HepG2 (cell line): Measurements from ENCODE around the gene PYGO2. TPM values are rescaled to one million over a fixed set of nuclear protein-coding genes. Genes with fewer than 3 reads are reported as not detected.

ENCODE experiments used
- ARNT ChIP-seq: fragments of 450-650 bp; IDR thresholded peaks from 2 replicates; pipeline ENCODE4 v1.6.1; 2017
- ATF3 ChIP-seq: sonication (generic); formaldehyde crosslinking; IDR thresholded peaks from 2 replicates; pipeline ENCODE4 v1.4.0; 2020; ENCODE audit warnings: missing genetic modification reagents
- CSRNP2 ChIP-seq: sonication (generic); formaldehyde crosslinking; conservative IDR thresholded peaks from 2 replicates; pipeline ENCODE4 v1.8.0; 2022; ENCODE audit warnings: low read depth, missing genetic modification reagents
- FOXC1 ChIP-seq: sonication (generic); formaldehyde crosslinking; IDR thresholded peaks from 2 replicates; pipeline ENCODE4 v1.8.0; 2022; ENCODE audit warnings: mild to moderate bottlenecking, missing genetic modification reagents, borderline replicate concordance
- FOXJ3 ChIP-seq: sonication (generic); formaldehyde crosslinking; IDR thresholded peaks from 2 replicates; pipeline ENCODE4 v1.4.0; 2020; ENCODE audit warnings: missing genetic modification reagents, mild to moderate bottlenecking, borderline replicate concordance
- ISL2 ChIP-seq: sonication (generic); formaldehyde crosslinking; IDR thresholded peaks from 2 replicates; pipeline ENCODE4 v1.5.0; 2020; ENCODE audit warnings: missing genetic modification reagents
- SIN3A ChIP-seq: IDR thresholded peaks from 2 replicates; pipeline ENCODE4 v1.6.1; 2011; ENCODE audit warnings: low read depth, mild to moderate bottlenecking, control low read depth, low read length, borderline replicate concordance
- SOX5 ChIP-seq: IDR thresholded peaks from 2 replicates; pipeline ENCODE4 v1.6.1; 2016; ENCODE audit warnings: borderline replicate concordance
- STAT5B ChIP-seq: sonication (generic); formaldehyde crosslinking; IDR thresholded peaks from 2 replicates; pipeline ENCODE4 v1.4.0; 2020; ENCODE audit warnings: missing genetic modification reagents
- TEAD3 ChIP-seq: optimal IDR thresholded peaks from 2 replicates; pipeline ENCODE3; 2016; ENCODE audit warnings: borderline replicate concordance
- UBTF ChIP-seq: sonication (generic); formaldehyde crosslinking; IDR thresholded peaks from 2 replicates; pipeline ENCODE4 v1.4.0; 2020; ENCODE audit warnings: mild to moderate bottlenecking, missing genetic modification reagents
- ZNF138 ChIP-seq: sonication (generic); formaldehyde crosslinking; IDR thresholded peaks from 2 replicates; pipeline ENCODE4 v1.5.0; 2020; ENCODE audit warnings: mild to moderate bottlenecking, low read depth, missing genetic modification reagents
- ZNF33B ChIP-seq: sonication (generic); formaldehyde crosslinking; IDR thresholded peaks from 2 replicates; pipeline ENCODE4 v1.5.1; 2020; ENCODE audit warnings: mild to moderate bottlenecking, missing genetic modification reagents
- ZNF382 ChIP-seq: sonication (generic); formaldehyde crosslinking; IDR thresholded peaks from 2 replicates; pipeline ENCODE4 v1.5.0; 2020; ENCODE audit warnings: missing genetic modification reagents, mild to moderate bottlenecking, borderline replicate concordance
- ZNF609 ChIP-seq: sonication (generic); formaldehyde crosslinking; IDR thresholded peaks from 2 replicates; pipeline ENCODE4 v1.4.0; 2020; ENCODE audit warnings: mild to moderate bottlenecking, missing genetic modification reagents, borderline replicate concordance
- ZNF75D ChIP-seq: sonication (generic); formaldehyde crosslinking; IDR thresholded peaks from 2 replicates; pipeline ENCODE4 v1.8.1; 2023; ENCODE audit warnings: missing genetic modification reagents, mild to moderate bottlenecking, borderline replicate concordance
- ZSCAN31 ChIP-seq: sonication (generic); formaldehyde crosslinking; IDR thresholded peaks from 2 replicates; pipeline ENCODE4 v1.5.0; 2020; ENCODE audit warnings: low read depth, mild to moderate bottlenecking, missing genetic modification reagents
- ZSCAN9 ChIP-seq: IDR thresholded peaks from 2 replicates; pipeline ENCODE4 v1.6.1; 2016; ENCODE audit warnings: borderline replicate concordance
- polyA plus RNA-seq, 8 experiments: library from polyadenylated mRNA; depleted of rRNA in 3 of 8; stranded (reverse) in 7 of 8; unstranded in 1 of 8; fragments of >200 nt; fragmentation: Illumina TruSeq in 4 of 8; extraction: Trizol in 4 of 8; gene quantifications; 2 replicates each; pipeline versions ENCODE4 v1.2.1 to v1.2.3, GENCODE V29; 2011 to 2016; ENCODE audit warnings: low read depth in 4 of 8, missing spikeins in 1 of 8, mixed read lengths in 1 of 8; ENCODE audit not compliant: insufficient read depth in 1 of 8
- total RNA-seq, 5 experiments: library from RNA; depleted of rRNA; stranded (reverse); fragments of >200 nt; fragmentation: Illumina TruSeq; extraction: Trizol; gene quantifications; 2 replicates each; pipeline ENCODE4 v1.2.3, GENCODE V29; 2016; ENCODE audit warnings: low read depth in 1 of 5

The PYGO2 gene
- total and polyA plus RNA-seq, 2 of the 13 experiments (the other 11 are each of a cell fraction or from before 2014, with no cell fraction given) = 20.3 to 21.8 TPM

- TF ChIP-seq ZNF75D (CRISPR knock-in tag) (no peak), TEAD3 (CRISPR knock-in tag) (no peak), ZNF609 (CRISPR knock-in tag) (no peak), STAT5B (CRISPR knock-in tag) (no peak), CSRNP2 (CRISPR knock-in tag) (no peak), SOX5 (peak; percentile 46; the same call in 1 of the 2 replicates), UBTF (CRISPR knock-in tag) (no peak), ZNF138 (CRISPR knock-in tag) (no peak), FOXJ3 (CRISPR knock-in tag) (no peak), ZSCAN9 (no peak), SIN3A (0 out of 2 replicates have a peak, but pooled peaks have one; percentile 44), ARNT (no peak), ZNF33B (CRISPR knock-in tag) (no peak), ZSCAN31 (CRISPR knock-in tag) (no peak), ISL2 (CRISPR knock-in tag) (0 out of 2 replicates have a peak, but pooled peaks have one; percentile 16), ATF3 (CRISPR knock-in tag) (no peak), ZNF382 (CRISPR knock-in tag) (no peak), FOXC1 (CRISPR knock-in tag) (0 out of 2 replicates have a peak, but pooled peaks have one; percentile 60)
Measured at GRCh38 chr1:154973344-154974101, 11.9 kb upstream of the PYGO2 start (continued).
